Measurements from ENCODE around the gene ARHGAP40.

- TF ChIP-seq SIN3A (IDR thresholded peaks at IDR 0.05; ENCODE audit: borderline replicate concordance, insufficient read depth, low read length): no peak
- TF ChIP-seq FOXP2 (optimal IDR thresholded peaks at IDR 0.05; ENCODE audit: borderline replicate concordance, extremely low read depth, extremely low read length, insufficient read depth): no peak
- no peak for TF ChIP-seq TAF1 (IDR thresholded peaks at IDR 0.05; ENCODE audit: borderline replicate concordance, insufficient read depth, low read length)
- TF ChIP-seq REST (IDR thresholded peaks at IDR 0.05; ENCODE audit: insufficient read depth in 1 of 2, low read depth in 2 of 2, low read length in 2 of 2): no peak
- no peak for TF ChIP-seq POLR2AphosphoS5 (IDR thresholded peaks at IDR 0.05; ENCODE audit: low read depth, low read length)
Measured at GRCh38 chr20:38585404-38586180, 16.0 kb upstream of the ARHGAP40 start.
